OCI-LY1 (cell line): ENCODE data around the gene GOLGA6L7.
"Not testable (repeated sequence)": the region's sequence is repeated elsewhere in the genome, so short reads cannot be mapped to it uniquely, and the experiment has no call there.

Source experiments
- H2AFZ ChIP-seq: fragments of 200-600 bp; sonication (generic), shearing (Covaris generic); 2 replicates; pipeline ENCODE4 v1.6.0; 2014; ENCODE audit warnings: antibody characterized with exemption, mild to moderate bottlenecking, low read length
- H3F3A ChIP-seq: fragments of 200-600 bp; sonication (generic), shearing (Covaris generic); 2 replicates; pipeline ENCODE4 v1.6.0; 2014; ENCODE audit warnings: mild to moderate bottlenecking, antibody characterized with exemption, low read length, moderate library complexity; ENCODE audit not compliant: insufficient read depth
- H3K27ac ChIP-seq: fragments of 200-600 bp; sonication (generic); 2 replicates; pipeline ENCODE4 v1.5.1; 2014; ENCODE audit warnings: low read length, mixed run types, mild to moderate bottlenecking, low read depth; ENCODE audit not compliant: poor library complexity, severe bottlenecking
- H3K27me3 ChIP-seq: fragments of 200-600 bp; sonication (generic); 2 replicates; pipeline ENCODE4 v1.6.0; 2014; ENCODE audit warnings: antibody characterized with exemption, mild to moderate bottlenecking, low read length, moderate library complexity; ENCODE audit not compliant: insufficient read depth
- H3K36me3 ChIP-seq: fragments of 200-600 bp; sonication (generic); 2 replicates; pipeline ENCODE4 v1.6.1; 2014; ENCODE audit warnings: mild to moderate bottlenecking, antibody characterized with exemption, low read length, moderate library complexity, mixed read lengths; ENCODE audit not compliant: insufficient read depth
- H3K4me1 ChIP-seq: fragments of 200-600 bp; sonication (generic); 2 replicates; pipeline ENCODE4 v1.5.1; 2014; ENCODE audit warnings: mild to moderate bottlenecking, low read length, moderate library complexity; ENCODE audit not compliant: insufficient read depth, severe bottlenecking
- H3K4me2 ChIP-seq: fragments of 200-600 bp; sonication (generic), shearing (Covaris generic); 2 replicates; pipeline ENCODE4 v1.6.1; 2014; ENCODE audit warnings: low read length
- H3K4me3 ChIP-seq: fragments of 200-600 bp; sonication (generic); 2 replicates; pipeline ENCODE4 v1.5.1; 2014; ENCODE audit warnings: low read length, low read depth, mild to moderate bottlenecking, mixed read lengths; ENCODE audit not compliant: poor library complexity, severe bottlenecking
- H3K79me2 ChIP-seq: fragments of 200-600 bp; shearing (Covaris generic); 2 replicates; pipeline ENCODE4 v1.6.1; 2016; ENCODE audit warnings: mixed run types, low read length, mixed read lengths; ENCODE audit not compliant: insufficient read depth
- H3K9ac ChIP-seq: fragments of 200-600 bp; sonication (generic), shearing (Covaris generic); 2 replicates; pipeline ENCODE4 v1.6.1; 2014; ENCODE audit warnings: mild to moderate bottlenecking, low read length, mixed read lengths
- H3K9me2 ChIP-seq: fragments of 200-600 bp; sonication (generic), shearing (Covaris generic); 2 replicates; pipeline ENCODE4 v1.6.1; 2014; ENCODE audit warnings: low read depth, mild to moderate bottlenecking, low read length, mixed read lengths
- H3K9me3 ChIP-seq: fragments of 200-600 bp; shearing (Covaris generic); 2 replicates; pipeline ENCODE4 v1.6.1; 2014; ENCODE audit warnings: low read length, mixed read lengths
- H4K20me1 ChIP-seq: fragments of 200-600 bp; sonication (generic), shearing (Covaris generic); 2 replicates; pipeline ENCODE4 v1.6.0; 2016; ENCODE audit warnings: mild to moderate bottlenecking, low read length; ENCODE audit not compliant: insufficient read depth
- TF ChIP-seq, protein P1 (sequence below): fragments of 200-600 bp; sonication (generic), shearing (Covaris generic); IDR thresholded peaks from 2 replicates; pipeline ENCODE4 v1.5.1; 2017; ENCODE audit warnings: mild to moderate bottlenecking, antibody characterized with exemption, low read length, moderate library complexity, mixed read lengths

Gene GOLGA6L7

DNA sequence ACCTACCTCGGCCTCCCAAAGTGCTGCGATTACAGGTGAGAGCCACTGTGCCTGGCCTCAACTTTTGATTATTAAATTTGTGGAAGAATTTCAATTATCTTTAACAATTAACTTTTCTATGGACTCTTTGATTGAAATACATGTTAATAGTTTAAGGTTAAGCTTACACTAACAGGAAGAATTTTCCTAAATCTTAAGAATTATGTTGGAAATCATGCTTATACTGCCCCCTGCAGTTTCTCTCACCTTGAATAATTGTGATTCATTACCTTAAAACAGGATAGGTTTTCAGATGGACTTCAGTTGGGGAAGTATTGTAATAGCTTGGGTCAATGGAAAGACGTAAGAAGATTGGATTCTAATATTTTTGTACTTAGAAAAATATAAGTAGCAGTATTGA is 54.2 kb downstream of the GOLGA6L7 start:
- not testable (repeated sequence) for H3K4me1 ChIP-seq, H3K9ac ChIP-seq, H3K9me2 ChIP-seq, H3K4me3 ChIP-seq, H3K79me2 ChIP-seq, H3K27ac ChIP-seq, H3F3A ChIP-seq, H2AFZ ChIP-seq, H4K20me1 ChIP-seq, H3K27me3 ChIP-seq, H3K9me3 ChIP-seq, H3K4me2 ChIP-seq, H3K36me3 ChIP-seq
- TF ChIP-seq, protein P1, sequence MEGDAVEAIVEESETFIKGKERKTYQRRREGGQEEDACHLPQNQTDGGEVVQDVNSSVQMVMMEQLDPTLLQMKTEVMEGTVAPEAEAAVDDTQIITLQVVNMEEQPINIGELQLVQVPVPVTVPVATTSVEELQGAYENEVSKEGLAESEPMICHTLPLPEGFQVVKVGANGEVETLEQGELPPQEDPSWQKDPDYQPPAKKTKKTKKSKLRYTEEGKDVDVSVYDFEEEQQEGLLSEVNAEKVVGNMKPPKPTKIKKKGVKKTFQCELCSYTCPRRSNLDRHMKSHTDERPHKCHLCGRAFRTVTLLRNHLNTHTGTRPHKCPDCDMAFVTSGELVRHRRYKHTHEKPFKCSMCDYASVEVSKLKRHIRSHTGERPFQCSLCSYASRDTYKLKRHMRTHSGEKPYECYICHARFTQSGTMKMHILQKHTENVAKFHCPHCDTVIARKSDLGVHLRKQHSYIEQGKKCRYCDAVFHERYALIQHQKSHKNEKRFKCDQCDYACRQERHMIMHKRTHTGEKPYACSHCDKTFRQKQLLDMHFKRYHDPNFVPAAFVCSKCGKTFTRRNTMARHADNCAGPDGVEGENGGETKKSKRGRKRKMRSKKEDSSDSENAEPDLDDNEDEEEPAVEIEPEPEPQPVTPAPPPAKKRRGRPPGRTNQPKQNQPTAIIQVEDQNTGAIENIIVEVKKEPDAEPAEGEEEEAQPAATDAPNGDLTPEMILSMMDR: peak; percentile 33; the same call in 1 of the 2 replicates
